Activated naive CD4-positive, alpha-beta T cell treated with Interleukin-2 at 50 U/mL for 16 hours (primary cell): Measurements from ENCODE around the gene GNAT1.
A peak's percentile ranks its signal among the peaks of the same experiment; 100 is the strongest.

Experiments
- DNase-seq: peaks from one replicate; pipeline ENCODE4 v3.0.0-alpha.2; 2020

GNAT1 gene

DNA sequence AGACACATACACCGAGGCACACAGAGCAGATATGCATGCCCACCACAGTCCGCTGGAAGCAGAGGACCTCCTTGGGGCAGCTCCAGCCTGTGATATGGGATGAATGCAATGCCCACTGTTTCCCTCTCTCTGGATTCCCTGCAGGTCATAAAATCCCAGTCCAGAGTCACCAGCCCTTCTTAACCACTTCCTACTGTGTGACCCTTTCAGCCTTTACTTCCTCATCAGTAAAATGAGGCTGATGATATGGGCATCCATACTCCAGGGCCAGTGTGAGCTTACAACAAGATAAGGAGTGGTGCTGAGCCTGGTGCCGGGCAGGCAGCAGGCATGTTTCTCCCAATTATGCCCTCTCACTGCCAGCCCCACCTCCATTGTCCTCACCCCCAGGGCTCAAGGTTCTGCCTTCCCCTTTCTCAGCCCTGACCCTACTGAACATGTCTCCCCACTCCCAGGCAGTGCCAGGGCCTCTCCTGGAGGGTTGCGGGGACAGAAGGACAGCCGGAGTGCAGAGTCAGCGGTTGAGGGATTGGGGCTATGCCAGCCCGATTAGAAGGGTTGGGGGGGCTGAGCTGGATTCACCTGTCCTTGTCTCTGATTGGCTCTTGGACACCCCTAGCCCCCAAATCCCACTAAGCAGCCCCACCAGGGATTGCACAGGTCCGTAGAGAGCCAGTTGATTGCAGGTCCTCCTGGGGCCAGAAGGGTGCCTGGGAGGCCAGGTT is at the start of gene GNAT1:
Gene GNAT1 (plus strand): TSS at position 675 of the 725 bp plus-strand sequence. CDS start 116 bp downstream, outside the sequence.
- DNase-seq, result no peak

DNA sequence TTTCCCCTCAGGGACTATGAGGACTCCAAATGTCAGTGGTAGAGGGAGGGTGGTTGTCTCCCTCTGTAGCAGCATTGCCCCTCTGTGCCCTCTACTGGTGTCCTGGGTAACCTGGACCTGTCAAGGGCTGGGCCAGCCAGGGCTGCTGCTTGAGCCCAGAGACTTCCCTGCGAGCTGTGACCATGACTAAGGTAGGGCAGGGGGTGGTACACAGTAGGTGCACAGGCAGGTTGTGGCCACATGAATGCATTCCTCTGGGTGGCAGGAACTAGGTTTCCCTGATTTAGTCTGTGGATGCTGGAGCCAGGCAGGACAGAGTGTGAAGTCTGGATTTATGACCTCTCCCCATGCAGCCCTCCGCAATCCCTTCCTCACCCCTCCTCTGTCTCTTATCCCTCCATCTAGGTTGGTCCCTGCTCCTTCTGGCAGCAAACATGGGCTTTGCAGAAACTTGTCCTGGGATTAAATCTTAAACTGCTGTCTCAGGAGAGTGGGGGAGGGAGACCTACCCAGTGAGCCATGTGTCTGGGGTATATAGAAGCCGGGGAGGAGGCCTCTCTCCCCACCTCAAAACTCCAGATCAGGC is 45.0 kb upstream of the GNAT1 start:
- no peak for DNase-seq

DNA sequence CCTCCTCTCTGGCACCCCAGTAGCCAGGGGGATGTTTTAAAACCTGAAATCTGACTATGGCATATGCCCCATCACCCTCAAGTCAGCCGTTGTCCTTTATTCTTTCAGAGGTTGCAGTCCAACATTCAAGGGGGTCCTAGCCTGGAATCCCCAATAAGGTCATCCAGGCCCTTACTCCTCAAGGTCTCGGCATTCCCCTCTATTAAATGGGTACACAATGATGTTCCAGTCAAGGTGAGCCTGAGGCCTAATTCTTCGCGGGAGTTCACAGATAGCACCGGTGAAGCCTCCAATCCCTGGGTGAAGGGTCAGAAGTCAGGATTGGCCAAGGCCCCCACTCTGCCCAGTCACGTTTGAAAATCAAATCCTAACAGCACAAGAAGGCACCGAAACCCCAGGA is 44.4 kb upstream of the GNAT1 start:
- no peak for DNase-seq

DNA sequence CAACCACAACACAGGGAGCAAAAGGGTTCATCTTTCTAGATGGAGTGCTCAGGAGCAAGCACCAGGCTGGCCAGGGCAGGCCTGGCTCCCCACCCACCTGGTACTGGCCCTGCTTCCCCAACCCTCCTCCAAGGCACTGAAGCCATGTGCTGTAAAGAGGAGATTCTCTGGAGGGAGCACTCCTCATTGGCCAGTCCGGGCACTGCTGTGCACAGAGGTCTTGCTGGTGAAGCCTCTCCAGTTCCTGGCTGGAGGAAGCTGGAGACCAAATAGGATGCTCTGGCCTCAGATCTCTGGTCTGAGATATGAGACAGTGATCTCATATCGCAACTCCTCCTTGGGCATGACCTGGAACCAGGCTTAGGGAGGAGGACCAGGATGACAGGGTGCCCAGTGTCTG is 44.0 kb upstream of the GNAT1 start:
- no peak for DNase-seq

DNA sequence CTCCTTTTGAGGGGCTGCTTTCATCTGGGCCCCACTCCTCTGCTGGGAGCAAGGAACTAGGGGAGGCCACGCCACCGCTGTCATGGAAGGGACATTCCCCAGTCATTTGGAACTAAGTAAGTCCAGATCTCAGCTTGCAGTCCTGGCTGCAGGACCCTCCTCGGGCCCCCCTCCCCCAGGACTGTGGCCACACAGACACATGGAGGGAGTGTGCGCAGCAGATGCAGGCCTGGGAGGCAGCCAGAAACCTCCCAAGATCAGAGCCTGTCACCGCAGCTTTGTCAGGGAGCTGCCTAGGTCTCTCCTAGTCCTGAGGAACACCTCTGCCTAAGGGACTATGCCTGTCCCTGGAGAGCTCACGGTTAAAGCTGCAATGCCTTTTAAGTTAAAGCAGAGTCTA is 43.5 kb upstream of the GNAT1 start:
- no peak for DNase-seq

DNA sequence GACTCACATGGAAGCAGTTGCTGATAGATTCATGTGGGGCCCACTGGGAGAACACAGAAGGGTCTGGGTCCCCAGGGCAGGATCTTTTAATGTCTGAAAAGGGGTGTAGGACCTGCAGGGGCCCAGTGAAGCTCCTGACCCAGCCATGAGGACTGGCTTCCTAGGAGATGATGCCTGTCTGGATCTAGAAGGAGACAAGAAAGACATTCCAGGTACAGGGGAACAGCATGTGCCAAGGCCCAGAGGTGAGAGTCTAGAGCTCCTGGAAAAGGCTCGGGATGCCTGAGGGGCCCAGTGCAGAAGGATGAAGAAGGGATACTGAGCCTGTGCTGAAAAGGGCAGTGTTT is 41.0 kb upstream of the GNAT1 start:
- no peak for DNase-seq

DNA sequence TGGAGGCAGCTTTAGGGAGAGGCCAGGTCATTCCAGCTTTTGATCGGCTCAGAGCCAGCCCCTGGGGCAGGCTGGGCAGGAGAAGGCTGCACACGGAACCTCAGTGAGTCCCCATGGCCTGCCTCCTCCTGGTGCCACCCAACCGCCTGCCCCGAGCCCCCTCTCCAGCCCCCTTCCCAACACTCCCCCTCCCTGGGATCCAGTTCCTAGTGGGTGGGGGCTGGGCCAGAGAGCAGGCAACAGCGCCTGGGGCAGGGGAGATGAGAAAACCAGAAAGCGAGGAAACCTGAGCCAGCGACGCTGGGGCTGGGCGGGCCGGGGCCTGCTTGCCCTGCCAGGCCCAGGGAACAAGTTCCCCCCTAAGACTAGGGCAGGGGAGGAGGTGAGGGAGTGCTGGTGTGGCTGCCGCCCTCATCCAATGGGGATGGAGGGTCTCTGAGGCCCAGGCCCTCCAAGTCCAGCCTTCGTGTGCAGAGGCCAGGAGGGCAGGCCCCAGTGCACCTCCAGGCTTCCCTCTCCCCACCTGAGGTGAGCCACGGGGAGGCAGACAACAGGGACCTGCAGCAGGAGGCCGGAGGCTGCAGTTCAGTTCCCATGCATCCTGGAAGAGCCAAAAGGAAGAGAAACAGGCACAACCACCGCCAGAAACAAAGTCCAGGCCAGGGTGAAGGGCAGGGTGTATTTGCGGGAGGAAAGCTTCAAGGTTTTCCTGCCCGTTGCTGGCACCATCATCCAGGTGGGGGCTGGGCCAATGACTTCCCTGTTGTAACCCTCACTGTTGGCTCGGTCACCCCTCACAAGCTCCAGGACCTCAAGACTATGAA is 40.3 kb upstream of the GNAT1 start:
- DNase-seq, result no peak

DNA sequence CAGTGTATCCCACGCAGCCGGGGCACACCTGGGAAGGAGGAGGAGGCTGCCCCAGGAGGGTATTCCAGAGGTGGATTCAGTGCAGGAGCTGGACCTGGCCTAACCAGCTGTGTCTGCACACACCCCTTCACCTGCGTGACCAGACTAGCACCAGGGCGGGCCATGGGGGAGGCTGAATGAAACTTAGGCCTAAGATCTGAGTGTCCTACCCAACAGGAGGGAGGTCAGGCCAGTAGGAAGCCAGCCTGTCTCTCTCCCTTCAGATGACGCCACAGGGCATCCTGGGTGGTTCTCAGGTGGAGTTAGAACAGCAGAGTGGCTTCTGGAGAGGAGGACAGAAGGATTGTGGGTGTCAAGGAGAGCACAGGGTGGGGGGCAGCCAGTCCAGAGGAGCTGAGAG is 39.7 kb upstream of the GNAT1 start:
- DNase-seq, result no peak

DNA sequence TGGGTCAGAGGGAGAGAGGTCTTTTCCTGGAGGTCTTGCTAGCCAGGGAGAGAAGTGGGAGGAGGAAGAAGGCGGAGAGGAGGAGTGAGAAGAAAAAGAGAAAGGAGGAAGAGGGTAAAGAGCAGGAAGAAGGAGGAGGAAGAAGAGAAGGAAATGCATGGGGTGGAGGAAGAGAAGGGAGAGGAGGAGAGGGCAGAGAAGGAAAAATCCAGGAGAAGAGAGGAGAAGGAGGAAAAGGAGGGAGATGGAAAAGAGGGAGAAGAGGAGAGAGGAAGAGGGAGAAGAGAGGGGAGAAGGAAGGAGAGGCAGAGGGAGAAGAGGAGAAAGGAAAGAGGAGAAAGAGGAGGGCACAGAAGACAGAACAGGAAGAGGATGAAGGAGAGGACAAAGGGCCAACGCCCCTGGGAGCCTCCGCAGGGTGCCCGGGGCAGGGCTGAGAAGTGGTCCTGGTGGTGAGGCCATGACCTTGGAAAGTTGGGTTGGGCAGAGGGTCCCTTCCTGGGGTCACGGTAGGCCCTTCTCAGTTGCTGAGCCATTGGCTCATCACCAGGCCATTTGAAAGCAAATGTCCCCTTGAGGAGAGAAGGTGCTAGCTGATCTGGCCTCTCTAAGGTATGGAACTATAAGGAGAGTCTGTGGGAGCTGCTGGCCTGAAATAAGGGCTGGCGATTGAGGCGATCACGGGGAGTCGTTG is 37.5 kb upstream of the GNAT1 start:
- no peak for DNase-seq

DNA sequence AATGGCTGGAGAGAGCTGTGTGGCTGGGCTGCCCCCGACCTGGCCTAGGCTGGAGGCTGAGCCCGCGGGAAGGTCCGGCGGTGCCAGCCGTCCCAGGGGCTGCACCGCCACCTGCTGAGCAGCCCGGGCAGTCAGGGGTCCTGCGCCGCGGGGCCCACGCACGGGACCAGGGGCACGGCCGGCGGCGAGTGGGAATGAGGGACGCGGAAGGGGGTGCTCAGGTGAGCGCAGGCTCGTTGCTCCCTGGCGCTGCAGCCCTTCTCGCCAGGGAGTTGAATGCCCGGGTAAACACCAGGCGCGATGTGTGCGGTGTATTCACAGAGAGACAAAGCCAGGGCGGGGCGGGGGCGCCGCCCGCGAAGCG is 37.0 kb upstream of the GNAT1 start:
- DNase-seq, result no peak

DNA sequence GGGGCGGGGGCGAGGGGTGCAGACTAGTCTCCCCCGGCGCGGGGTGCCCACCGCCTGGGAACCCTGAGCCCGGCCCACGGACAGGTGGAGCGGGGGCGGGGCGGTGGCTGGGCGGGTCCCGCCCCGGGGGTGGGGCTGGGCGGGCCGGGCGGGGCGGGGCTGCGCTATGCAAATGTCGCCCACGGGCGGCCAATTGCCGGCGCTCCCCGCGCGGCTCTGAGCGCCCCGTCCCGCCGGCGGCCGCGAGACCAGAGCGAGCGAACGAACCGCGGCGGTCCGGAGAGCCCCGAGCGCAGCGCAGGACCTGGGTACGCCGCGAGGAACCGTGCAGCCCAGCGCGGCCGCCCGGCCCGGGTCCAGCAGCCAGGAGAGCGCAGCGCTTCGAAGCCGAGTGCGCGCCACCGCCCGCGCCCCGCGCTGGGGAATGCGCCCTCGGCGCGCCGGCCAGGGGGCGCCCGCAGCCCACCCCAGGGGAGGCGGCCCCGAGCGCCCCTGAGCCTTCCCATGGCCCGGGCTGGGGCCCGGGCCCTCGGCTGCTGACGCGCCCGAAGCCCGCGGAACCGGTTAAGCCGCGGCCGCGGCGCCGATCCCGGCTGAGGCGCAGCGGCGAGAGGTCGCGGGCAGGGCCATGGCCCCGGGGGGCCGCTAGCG is 36.4 kb upstream of the GNAT1 start, which contains the start of gene SEMA3F:
Gene SEMA3F (plus strand): TSS at position 485 of the 651 bp plus-strand sequence. CDS start 4,299 bp downstream, outside the sequence.
- DNase-seq, result peak; percentile 68

DNA sequence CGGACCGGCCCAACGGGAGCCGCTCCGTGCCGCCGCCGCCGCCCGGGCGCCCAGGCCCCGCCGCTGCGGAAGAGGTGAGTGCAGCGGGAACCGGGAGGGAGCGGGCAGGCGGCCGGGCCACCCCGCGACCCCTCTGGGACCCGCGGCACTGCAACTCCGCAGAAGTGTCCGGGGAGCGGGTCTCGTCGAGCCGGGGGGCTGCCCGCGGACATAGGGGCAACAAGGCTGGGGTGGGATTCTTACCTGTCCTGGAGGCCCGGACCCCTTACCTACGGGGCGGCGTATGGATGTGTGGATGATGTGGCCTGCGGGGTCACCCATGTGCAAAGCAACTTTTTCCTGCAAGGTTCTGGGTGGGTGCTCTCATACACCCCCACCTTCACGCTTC is 35.9 kb upstream of the GNAT1 start:
- DNase-seq, result no peak

DNA sequence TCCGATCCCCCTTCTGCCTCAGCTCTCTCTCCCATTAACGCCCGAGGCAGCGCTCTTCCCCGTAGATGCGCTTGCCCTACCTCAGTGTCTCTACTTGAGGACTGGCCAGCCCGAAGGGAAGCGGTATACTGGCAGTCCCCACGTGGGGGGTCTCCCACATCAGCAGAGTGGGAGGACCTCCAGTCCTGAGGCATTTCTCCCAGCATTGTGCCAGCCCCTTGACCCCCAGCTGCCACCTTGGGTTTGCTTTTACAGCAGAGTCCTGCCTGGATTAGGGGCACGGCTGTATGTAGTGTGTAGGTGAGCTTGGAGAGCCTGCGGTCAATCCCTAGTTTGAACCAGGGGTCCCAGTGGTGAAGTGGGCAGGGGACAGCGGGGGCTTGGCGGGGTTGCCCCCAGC is 35.5 kb upstream of the GNAT1 start:
- no peak for DNase-seq

DNA sequence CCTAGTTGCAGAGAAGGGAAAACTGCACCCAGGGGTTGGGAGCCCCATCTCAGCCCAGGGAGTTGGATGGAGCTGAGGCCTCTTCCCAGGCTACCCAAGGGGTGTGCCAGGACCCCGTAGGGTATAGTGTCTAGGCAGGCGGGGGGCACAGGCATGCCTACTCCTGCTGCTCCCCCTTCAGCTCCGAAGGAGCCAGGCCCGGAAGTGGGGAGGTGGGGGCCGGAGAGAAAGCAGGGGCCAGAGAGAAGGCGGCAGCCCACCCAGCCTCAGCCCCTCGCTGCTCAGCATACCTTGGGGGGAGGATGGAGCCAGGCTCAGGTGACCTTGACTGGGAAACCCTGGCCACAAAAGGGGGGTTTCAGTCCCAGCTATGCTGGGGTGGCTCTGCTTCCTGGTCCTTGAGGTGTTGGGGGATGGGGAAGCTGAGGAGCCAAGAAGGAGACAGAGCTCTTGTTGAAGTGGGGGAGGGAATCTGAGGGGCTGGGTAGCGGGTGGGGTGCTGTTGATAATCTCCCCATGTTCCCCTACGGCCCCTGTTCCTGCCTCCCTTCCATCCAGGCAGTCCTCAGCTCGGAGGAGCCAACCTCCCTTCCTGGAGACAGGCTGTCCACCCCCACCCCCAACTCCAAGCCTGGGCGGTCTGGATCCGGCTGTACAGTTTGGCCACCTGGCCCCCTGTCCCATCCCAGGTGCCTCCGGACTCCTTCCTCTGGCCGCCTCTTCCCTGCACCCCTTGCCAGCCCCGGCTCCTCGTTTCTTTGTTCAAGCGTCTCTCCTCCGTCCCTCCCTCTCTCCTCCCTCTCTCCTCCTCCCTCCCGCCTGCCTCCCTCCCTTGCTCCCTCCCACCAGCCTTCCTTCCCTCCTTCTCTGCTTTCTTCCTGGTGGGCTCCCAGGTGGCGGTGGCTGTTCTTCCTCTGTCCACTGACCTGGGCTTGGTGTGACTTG is 34.6 kb upstream of the GNAT1 start:
- DNase-seq, result no peak

DNA sequence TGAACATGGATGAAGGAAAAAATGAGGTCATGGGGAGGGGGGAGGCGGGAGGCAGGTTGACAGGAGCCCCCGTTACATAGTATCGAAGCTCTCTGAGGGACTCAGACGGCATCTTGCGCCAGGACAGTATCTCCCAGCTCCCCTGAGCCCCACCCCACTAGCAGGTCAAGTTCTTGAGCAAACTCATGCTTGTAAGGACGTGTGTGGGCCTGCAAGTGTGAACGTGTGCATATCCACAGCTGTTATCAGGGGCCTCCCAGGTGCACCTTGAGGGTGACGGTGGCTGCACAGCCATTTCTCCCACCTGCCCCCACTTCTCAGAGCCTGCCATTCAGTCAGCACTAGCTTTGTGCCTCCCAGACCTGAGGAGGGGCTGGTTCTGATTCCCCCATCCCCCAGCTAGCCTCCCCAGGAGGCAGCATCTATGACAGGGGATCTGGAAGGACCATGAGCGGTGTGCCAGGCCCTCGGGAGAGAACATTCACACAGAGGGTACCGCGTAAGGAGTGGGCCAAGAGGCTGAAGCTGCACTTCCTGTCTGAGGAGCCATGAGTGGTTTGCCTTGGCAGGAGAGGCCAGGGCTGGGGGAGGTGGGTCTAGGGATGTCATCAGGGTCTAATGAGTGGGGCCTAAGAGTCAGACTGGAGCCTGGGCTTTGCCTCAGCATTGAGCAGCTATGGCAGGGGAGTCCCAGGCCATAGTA is 33.4 kb upstream of the GNAT1 start:
- no peak for DNase-seq

DNA sequence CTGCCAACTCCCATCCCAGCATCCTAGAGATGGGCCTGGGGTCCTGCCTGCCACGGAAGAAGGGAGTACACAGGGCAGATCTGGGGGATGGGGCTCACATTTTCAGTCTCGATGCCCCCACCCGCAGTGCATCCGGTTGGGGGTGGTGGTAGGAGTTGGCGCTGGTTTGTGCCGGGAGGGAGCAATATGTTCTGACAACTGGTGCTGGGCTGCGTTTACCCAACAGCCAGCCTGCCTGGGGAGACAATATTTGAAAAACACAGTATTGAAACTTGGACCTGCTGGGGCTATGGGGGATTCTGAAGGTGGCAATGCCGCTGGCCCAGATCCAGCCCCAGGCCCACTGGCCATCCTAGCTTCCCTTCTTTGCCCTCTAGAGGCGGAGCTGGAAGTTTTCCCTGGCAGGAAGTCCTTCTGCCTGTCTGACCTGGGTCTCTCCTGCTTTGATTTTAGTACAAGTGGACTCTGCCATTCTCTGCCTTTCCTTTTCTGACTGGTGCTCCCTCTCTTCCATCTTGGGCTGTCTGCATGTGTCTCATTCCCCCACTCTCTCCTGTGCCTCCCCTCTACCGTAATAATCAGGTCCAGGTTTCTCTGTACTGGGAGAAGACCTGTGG is 32.8 kb upstream of the GNAT1 start:
- no peak for DNase-seq

DNA sequence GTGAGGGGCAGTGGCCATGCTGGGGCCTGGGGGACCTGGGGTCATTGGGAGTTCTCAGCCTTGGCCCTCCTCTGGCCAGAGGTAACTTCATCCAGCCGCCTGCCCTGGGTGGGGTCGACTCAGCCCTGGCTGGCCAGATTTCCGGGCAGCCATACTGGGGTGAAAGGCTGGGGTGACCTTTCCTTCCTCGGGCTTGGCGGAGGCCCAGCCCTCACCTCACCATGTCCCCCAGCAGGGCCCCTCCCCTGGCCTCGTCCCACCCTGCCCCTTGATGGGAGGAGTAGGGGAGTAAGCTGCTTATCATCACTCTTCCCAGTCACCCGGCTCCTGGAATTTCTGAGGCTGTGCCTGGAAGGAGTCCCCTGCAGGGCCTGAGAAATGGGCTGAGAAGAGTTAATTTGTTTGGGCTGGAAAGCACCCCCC is 30.8 kb upstream of the GNAT1 start:
- no peak for DNase-seq

DNA sequence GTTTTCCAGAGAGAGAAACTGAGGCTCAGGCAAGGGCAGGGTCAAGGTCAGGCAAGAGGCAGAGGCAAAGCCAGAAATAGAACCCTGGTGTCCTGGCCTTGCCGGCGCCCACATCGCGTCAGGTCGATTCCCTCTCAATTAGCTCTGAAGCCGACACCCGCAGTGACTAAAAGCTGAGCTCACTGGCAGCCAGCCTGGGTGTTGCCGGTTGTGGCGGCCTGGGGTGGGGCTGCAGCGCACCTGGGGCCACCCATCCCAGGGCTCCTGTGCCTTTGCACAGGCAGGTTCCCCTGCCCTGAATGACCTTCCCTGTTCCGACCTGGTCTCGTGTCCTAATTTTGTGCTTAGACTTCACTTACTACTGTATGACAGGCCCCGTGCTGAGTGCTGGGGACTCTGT is 30.1 kb upstream of the GNAT1 start:
- DNase-seq, result no peak

DNA sequence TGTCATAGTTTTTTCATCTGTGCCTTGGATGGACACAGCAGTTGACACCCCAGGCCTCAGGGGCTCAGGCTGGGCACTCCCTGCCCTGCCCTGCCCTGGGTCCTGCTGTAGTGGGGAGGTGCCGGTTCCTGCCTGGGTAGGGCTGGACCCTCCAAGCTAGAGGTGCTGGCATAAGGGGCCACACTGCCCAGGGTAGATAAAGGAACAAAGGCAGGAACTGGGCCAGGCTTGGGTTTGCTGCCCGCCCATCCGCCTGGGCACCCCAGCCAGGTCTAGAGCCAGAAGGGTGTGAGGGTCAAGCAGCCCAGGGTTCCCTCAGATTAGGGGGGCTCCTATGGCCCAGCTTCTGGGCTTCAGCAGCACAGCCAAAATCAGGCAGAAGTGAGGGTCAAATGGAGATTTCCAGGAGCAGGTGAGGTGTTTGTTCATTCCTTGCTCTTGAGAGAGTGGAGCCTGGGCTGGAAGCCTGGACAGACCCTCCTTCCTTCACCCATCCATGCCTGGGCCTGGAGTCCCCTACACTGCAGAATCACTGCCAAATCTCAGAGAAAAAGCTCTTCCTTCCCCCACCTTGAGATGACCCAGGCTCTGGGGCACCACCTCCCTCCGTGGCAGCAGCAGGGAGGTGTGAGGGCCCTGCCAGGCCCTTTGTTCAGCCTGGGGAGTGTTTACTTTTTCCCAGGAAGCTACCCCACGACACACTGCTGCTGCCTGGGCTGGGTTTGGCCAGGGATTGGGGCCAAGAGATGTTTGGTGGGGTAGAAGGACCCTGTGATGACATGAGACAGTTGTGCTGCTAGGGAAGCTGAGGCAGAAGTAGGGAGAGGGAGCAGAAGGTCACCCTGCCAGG is 29.2 kb upstream of the GNAT1 start:
- DNase-seq, result no peak
